Frontal cortex (tissue), 4 donors: ENCODE results near the gene UTP11. TPM values are rescaled to one million over a fixed set of nuclear protein-coding genes. Genes with fewer than 3 reads are reported as not detected.

Source experiments
- DNase-seq, 2 donors: peaks; one replicate each; pipeline ENCODE4 v3.0.0; 2012; ENCODE audit warnings: low spot score in 2 of 2
- FAIRE-seq: peaks from 2 replicates; lab custom pipeline; 2012; peaks lifted over from hg19 to GRCh38; lab: Jason Lieb, UNC
- small RNA-seq: library from RNA; depleted of rRNA; stranded (forward); fragments of <200 nt; gene quantifications from one replicate; pipeline ENCODE3, GENCODE V24; 2014
- total RNA-seq: library from RNA; depleted of rRNA; stranded (reverse); fragments of >200 nt; gene quantifications from one replicate; pipeline ENCODE4 v1.2.3, GENCODE V29; 2014
- donor health status: control.
- donor health status: control.
- donor health status: control.

Gene UTP11
- total RNA-seq, 1 donor from 2014 or later: 49.7 TPM

GRCh38 chr1:38063616-38064015 lies 51.1 kb downstream of the UTP11 start:
- no peak for DNase-seq
- FAIRE-seq: no peak

- no peak for FAIRE-seq
- DNase-seq: peak in 1 of 2 donors; percentile 66
Observed at GRCh38 chr1:38064197-38064903, 51.8 kb downstream of the UTP11 start.

- FAIRE-seq: no peak
- DNase-seq: no peak
Observed at GRCh38 chr1:38068220-38068979, 55.9 kb downstream of the UTP11 start.

- no peak for DNase-seq
- FAIRE-seq: no peak
Observed at GRCh38 chr1:38068980-38069340, 56.4 kb downstream of the UTP11 start.

DNA sequence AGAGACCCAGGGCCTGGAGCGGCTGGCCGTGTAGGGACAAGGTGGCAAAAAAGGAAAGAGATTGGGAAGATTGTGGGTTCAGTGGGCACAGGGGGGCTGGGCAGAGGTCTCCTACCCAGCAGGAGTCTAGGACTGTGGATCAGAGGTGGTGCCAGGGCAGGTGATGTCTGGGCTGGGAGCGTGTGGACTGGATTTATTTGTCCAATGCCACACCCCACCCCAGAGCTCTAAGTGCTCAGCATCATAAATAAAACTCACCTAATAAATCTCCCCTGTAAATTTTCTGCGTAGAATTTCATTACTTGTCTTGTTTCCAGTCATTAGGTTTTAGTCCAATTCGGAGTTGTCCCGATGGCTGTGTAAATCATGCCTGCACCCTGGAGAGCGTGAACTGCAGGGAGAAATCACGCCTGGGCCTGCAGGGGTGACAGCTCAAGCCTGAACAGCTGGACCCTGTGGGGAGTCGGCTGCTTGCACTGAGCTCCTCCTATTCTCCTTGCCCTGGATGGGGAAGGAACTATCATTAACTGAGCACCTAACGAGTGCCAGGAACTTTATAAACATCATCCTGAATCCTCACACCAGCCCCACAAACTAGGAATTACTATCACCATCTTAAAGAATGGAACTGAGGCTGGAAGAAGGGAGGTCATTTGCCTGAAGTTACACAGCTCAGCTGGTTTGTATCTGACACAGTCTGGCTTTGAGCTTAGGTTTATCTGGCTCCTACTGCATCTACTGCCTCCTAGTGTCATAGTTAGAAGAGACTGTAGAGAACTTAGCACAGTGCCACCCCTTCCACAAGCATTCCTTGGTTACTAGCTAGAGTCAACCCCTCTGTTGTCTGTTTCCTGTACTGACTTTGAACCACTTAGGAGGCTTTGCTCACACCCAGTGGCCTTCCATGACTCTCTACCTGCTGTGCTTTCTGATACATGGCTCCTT lies 59.0 kb downstream of the UTP11 start:
- DNase-seq (no peak), FAIRE-seq (no peak)

DNA sequence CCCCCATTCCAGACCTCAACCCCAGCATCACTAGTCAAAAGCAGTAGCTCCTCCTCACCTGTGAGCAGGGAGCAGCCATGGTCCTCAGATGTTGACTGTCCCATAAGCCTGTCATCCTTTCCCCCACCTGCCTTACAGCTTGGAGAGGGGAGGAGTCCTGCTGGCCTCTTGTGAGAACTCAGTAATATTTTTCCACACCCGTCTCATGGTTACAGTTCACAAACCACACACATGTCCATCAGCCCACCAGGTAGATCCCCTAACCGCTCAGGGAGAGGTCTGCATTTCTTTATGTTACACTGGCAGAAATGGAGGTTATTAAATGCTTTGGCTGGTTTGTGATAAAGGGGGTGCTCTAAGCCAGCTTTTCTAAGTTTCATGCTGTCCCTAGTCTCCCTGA lies 60.3 kb downstream of the UTP11 start:
- FAIRE-seq: no peak
- DNase-seq: no peak

DNA sequence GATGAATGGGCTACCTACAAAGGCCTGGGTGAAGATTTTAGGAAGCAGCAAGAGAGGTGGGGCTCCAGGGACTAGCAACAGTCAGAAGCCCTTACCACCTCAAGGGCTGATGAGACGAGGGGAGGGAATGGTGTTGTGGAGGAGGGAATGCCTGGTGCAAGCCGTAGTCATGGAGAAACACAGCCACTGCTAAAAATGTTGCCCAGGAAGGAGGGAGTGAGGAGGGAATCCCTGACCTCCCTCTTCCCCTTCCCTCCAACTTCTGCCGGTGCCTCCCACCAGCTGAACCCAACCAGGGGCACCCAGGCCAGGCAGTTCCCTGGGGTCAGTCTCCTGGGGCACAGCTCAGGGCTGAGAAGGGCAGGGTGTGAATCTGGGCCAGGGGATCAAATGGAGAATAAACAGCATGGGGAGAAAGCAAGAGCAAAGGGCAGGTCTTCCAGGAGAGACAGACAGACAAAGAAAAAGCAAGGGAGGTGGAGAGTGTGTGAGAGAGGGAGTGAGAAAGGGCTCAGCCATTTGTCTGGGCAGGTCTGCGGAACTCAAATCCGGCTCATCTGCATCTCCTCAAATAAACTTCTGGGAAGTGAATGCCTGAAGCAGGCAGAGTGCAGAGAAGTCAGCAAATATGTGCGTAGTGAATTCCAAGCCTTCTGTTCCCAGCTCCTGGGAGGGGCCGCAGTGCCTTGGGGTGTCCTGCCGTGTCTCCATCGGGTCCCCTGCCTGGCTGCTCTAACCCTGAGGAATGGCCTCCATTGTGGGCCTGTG lies 61.2 kb downstream of the UTP11 start:
- no peak for DNase-seq

GRCh38 chr1:38074302-38074677 lies 61.8 kb downstream of the UTP11 start:
- DNase-seq (no peak), FAIRE-seq (no peak)

More for the DNA sequence above, 61.2 kb downstream of the UTP11 start:
- FAIRE-seq: no peak

Small RNAs within 50 kb of the gene (small RNA-seq; reads per million reads assigned to genes)
- not detected for gene RNU6-510P

Other genes starting within 250 kb of the UTP11 start
- 8.6 TPM for gene EPHA10, start 247.6 kb upstream of the UTP11 start, total RNA-seq
- 28.9 TPM for gene MANEAL, start 218.9 kb upstream of the UTP11 start, total RNA-seq
- 16.3 TPM for gene C1orf122, start 204.9 kb upstream of the UTP11 start, total RNA-seq
- gene YRDC, start 204.5 kb upstream of the UTP11 start, total RNA-seq: 16.3 TPM
- 2.0 TPM for gene MTF1, start 153.1 kb upstream of the UTP11 start, total RNA-seq
- 13.9 TPM for gene INPP5B, start 65.7 kb upstream of the UTP11 start, total RNA-seq
- gene SF3A3, start 22.7 kb upstream of the UTP11 start, total RNA-seq: 69.3 TPM
- 4.9 TPM for gene FHL3, start 7.2 kb upstream of the UTP11 start, total RNA-seq
- 9.4 TPM for gene POU3F1, start 34.1 kb downstream of the UTP11 start, total RNA-seq